ENCODE measurements around the gene GAGE12D. TPM values are rescaled to one million over a fixed set of nuclear protein-coding genes. Genes with fewer than 3 reads are reported as not detected.
"Not testable (repeated sequence)": the region's sequence is repeated elsewhere in the genome, so short reads cannot be mapped to it uniquely, and the experiment has no call there.

Gene GAGE12D
- total RNA-seq, 1 experiment from 2014 or later = not detected

DNA sequence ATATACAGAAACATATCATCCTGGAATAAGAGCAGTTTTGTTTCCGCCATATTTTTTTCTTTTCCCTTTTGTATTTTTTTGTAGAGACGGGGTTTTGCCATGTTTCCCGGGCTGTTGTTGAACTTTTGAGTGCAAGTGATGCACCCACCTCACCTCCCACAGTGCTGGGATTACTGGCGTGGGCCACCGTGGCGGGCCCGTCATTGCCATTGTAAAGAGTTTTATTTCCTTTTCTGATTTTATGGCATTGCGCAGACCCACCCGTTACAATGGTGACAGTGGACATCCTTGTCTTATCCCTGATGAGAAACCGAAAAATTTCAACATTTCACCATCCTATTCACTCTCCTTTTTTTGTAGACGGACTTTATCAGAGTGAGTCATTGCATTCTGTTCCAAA is 27.2 kb downstream of the GAGE12D start:
- intact Hi-C loops (cut with micrococcal nuclease); CTCF ChIA-PET; BruUV-seq (replicated peaks): not testable (repeated sequence)

DNA sequence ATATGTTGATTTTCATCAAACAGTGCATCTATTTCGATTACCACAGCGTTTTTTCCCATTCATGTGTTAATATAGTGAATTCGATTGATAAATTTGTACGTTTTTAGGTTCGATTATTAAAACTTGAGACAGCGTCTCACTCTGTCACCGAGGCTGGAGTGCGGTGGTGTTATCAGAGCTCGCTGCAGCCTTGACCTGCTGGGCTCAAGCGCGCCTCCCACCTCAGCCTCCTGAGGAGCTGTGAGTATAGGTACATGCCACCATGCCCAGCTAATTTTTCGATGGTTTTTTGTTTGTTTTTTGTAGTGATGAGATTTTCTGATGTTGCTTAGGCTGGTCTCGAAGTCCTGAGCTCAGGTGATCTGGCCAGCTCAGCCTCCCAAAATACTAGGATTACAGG is 27.6 kb downstream of the GAGE12D start:
- H3K9ac ChIP-seq (ENCODE audit: low read length); H4K20me1 ChIP-seq (ENCODE audit: insufficient read depth); BruUV-seq (replicated peaks); H3K4me2 ChIP-seq (ENCODE audit: low read length); H3K9me2 ChIP-seq (ENCODE audit: insufficient read depth); H2AFZ ChIP-seq (ENCODE audit: low read depth, low read length, poor library complexity, severe bottlenecking); RAD21 ChIA-PET (ENCODE audit: low non-redundant PET in 1 of 2, low total read pairs in 2 of 2, uncharacterized antibody in 2 of 2, unreplicated experiment in 2 of 2); intact Hi-C loops (cut with micrococcal nuclease); H3K36me3 ChIP-seq (ENCODE audit: control insufficient read depth in 1 of 2, insufficient read depth in 2 of 2, low read length in 2 of 2); H3K4me3 ChIP-seq (replicated peaks in 1 of 2; ENCODE audit: low read depth in 1 of 2, low read length in 2 of 2); CTCF ChIA-PET; POLR2A ChIA-PET; H3K79me2 ChIP-seq (ENCODE audit: insufficient read depth, low read length); H3K4me1 ChIP-seq (ENCODE audit: control insufficient read depth in 1 of 2, insufficient read depth in 2 of 2, low read length in 2 of 2); H3K27me3 ChIP-seq (ENCODE audit: insufficient read depth, low read length); ATAC-seq; H3K9me3 ChIP-seq (ENCODE audit: control insufficient read depth in 1 of 2, insufficient read depth in 1 of 2, low read depth in 1 of 2, low read length in 2 of 2); H3K27ac ChIP-seq (ENCODE audit: low read depth, low read length); DNase-seq (ENCODE audit: low read depth, low spot score): not testable (repeated sequence)

More for the DNA sequence above, 27.2 kb downstream of the GAGE12D start:
- H3K4me3 ChIP-seq (replicated peaks in 1 of 2; ENCODE audit: low read depth in 1 of 2, low read length in 2 of 2); H3K27ac ChIP-seq (ENCODE audit: low read depth, low read length); POLR2A ChIA-PET; H2AFZ ChIP-seq (ENCODE audit: low read depth, low read length, poor library complexity, severe bottlenecking); H4K20me1 ChIP-seq (ENCODE audit: insufficient read depth); H3K4me1 ChIP-seq (ENCODE audit: control insufficient read depth in 1 of 2, insufficient read depth in 2 of 2, low read length in 2 of 2); H3K27me3 ChIP-seq (ENCODE audit: insufficient read depth, low read length); H3K9me3 ChIP-seq (ENCODE audit: control insufficient read depth in 1 of 2, insufficient read depth in 1 of 2, low read depth in 1 of 2, low read length in 2 of 2); H3K4me2 ChIP-seq (ENCODE audit: low read length); H3K9me2 ChIP-seq (ENCODE audit: insufficient read depth); H3K9ac ChIP-seq (ENCODE audit: low read length); H3K79me2 ChIP-seq (ENCODE audit: insufficient read depth, low read length); DNase-seq (ENCODE audit: low read depth, low spot score); RAD21 ChIA-PET (ENCODE audit: low non-redundant PET in 1 of 2, low total read pairs in 2 of 2, uncharacterized antibody in 2 of 2, unreplicated experiment in 2 of 2); H3K36me3 ChIP-seq (ENCODE audit: control insufficient read depth in 1 of 2, insufficient read depth in 2 of 2, low read length in 2 of 2); ATAC-seq: not testable (repeated sequence)

GRCh38 chrX:49570100-49570499 is 28.6 kb downstream of the GAGE12D start, which contains the start of gene GAGE12G:
GAGE12G (plus strand) TSS chrX:49570400; CDS start chrX:49571555, 1,155 bp downstream.
- ATAC-seq; H3K36me3 ChIP-seq (ENCODE audit: control insufficient read depth in 1 of 2, insufficient read depth in 2 of 2, low read length in 2 of 2); H3K4me3 ChIP-seq (replicated peaks in 1 of 2; ENCODE audit: low read depth in 1 of 2, low read length in 2 of 2); H3K79me2 ChIP-seq (ENCODE audit: insufficient read depth, low read length); H3K9me2 ChIP-seq (ENCODE audit: insufficient read depth); H4K20me1 ChIP-seq (ENCODE audit: insufficient read depth); H3K4me2 ChIP-seq (ENCODE audit: low read length); DNase-seq (ENCODE audit: low read depth, low spot score); intact Hi-C loops (cut with micrococcal nuclease); H3K9ac ChIP-seq (ENCODE audit: low read length); H2AFZ ChIP-seq (ENCODE audit: low read depth, low read length, poor library complexity, severe bottlenecking); RAD21 ChIA-PET (ENCODE audit: low non-redundant PET in 1 of 2, low total read pairs in 2 of 2, uncharacterized antibody in 2 of 2, unreplicated experiment in 2 of 2); H3K4me1 ChIP-seq (ENCODE audit: control insufficient read depth in 1 of 2, insufficient read depth in 2 of 2, low read length in 2 of 2); POLR2A ChIA-PET; H3K27me3 ChIP-seq (ENCODE audit: insufficient read depth, low read length); BruUV-seq (replicated peaks); H3K27ac ChIP-seq (ENCODE audit: low read depth, low read length); CTCF ChIA-PET; H3K9me3 ChIP-seq (ENCODE audit: control insufficient read depth in 1 of 2, insufficient read depth in 1 of 2, low read depth in 1 of 2, low read length in 2 of 2): not testable (repeated sequence)

DNA sequence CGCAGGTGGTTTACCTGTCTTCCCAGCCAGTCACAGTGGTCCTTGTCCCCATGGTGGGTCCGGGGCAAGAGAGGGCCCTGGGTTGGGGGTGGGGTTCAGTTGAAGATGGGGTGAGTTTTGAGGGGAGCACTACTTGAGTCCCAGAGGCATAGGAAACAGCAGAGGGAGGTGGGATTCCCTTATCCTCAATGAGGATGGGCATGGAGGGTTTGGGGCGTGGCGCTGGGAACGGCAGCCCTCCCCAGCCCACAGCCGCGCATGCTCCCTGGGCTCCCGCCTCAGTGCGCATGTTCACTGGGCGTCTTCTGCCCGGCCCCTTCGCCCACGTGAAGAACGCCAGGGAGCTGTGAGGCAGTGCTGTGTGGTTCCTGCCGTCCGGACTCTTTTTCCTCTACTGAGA is 38.1 kb downstream of the GAGE12D start, which contains the start of gene GAGE12H:
Gene GAGE12H, plus strand, starts transcription at position 301 of the 400 bp plus-strand sequence. CDS start 1,155 bp downstream, outside the sequence.
- H3K4me3 ChIP-seq (replicated peaks in 1 of 2; ENCODE audit: low read depth in 1 of 2, low read length in 2 of 2); H3K36me3 ChIP-seq (ENCODE audit: control insufficient read depth in 1 of 2, insufficient read depth in 2 of 2, low read length in 2 of 2); DNase-seq (ENCODE audit: low read depth, low spot score); ATAC-seq; POLR2A ChIA-PET; CTCF ChIA-PET; BruUV-seq (replicated peaks); H3K4me2 ChIP-seq (ENCODE audit: low read length); H2AFZ ChIP-seq (ENCODE audit: low read depth, low read length, poor library complexity, severe bottlenecking); H4K20me1 ChIP-seq (ENCODE audit: insufficient read depth); H3K9ac ChIP-seq (ENCODE audit: low read length); H3K4me1 ChIP-seq (ENCODE audit: control insufficient read depth in 1 of 2, insufficient read depth in 2 of 2, low read length in 2 of 2); H3K79me2 ChIP-seq (ENCODE audit: insufficient read depth, low read length); H3K27ac ChIP-seq (ENCODE audit: low read depth, low read length); H3K27me3 ChIP-seq (ENCODE audit: insufficient read depth, low read length); intact Hi-C loops (cut with micrococcal nuclease); H3K9me3 ChIP-seq (ENCODE audit: control insufficient read depth in 1 of 2, insufficient read depth in 1 of 2, low read depth in 1 of 2, low read length in 2 of 2); H3K9me2 ChIP-seq (ENCODE audit: insufficient read depth); RAD21 ChIA-PET (ENCODE audit: low non-redundant PET in 1 of 2, low total read pairs in 2 of 2, uncharacterized antibody in 2 of 2, unreplicated experiment in 2 of 2): not testable (repeated sequence)

DNA sequence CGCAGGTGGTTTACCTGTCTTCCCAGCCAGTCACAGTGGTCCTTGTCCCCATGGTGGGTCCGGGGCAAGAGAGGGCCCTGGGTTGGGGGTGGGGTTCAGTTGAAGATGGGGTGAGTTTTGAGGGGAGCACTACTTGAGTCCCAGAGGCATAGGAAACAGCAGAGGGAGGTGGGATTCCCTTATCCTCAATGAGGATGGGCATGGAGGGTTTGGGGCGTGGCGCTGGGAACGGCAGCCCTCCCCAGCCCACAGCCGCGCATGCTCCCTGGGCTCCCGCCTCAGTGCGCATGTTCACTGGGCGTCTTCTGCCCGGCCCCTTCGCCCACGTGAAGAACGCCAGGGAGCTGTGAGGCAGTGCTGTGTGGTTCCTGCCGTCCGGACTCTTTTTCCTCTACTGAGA is 47.7 kb downstream of the GAGE12D start, which contains the start of gene GAGE2A:
Gene GAGE2A, plus strand, starts transcription at position 301 of the 400 bp plus-strand sequence. CDS start 1,155 bp downstream, outside the sequence.
- CTCF ChIA-PET; BruUV-seq (replicated peaks); ATAC-seq; H2AFZ ChIP-seq (ENCODE audit: low read depth, low read length, poor library complexity, severe bottlenecking); H3K27ac ChIP-seq (ENCODE audit: low read depth, low read length); H3K4me2 ChIP-seq (ENCODE audit: low read length); H4K20me1 ChIP-seq (ENCODE audit: insufficient read depth); RAD21 ChIA-PET (ENCODE audit: low non-redundant PET in 1 of 2, low total read pairs in 2 of 2, uncharacterized antibody in 2 of 2, unreplicated experiment in 2 of 2); intact Hi-C loops (cut with micrococcal nuclease); H3K9ac ChIP-seq (ENCODE audit: low read length); H3K9me2 ChIP-seq (ENCODE audit: insufficient read depth); H3K36me3 ChIP-seq (ENCODE audit: control insufficient read depth in 1 of 2, insufficient read depth in 2 of 2, low read length in 2 of 2); H3K4me1 ChIP-seq (ENCODE audit: control insufficient read depth in 1 of 2, insufficient read depth in 2 of 2, low read length in 2 of 2); H3K27me3 ChIP-seq (ENCODE audit: insufficient read depth, low read length); DNase-seq (ENCODE audit: low read depth, low spot score); H3K4me3 ChIP-seq (replicated peaks in 1 of 2; ENCODE audit: low read depth in 1 of 2, low read length in 2 of 2); H3K9me3 ChIP-seq (ENCODE audit: control insufficient read depth in 1 of 2, insufficient read depth in 1 of 2, low read depth in 1 of 2, low read length in 2 of 2); H3K79me2 ChIP-seq (ENCODE audit: insufficient read depth, low read length); POLR2A ChIA-PET: not testable (repeated sequence)
